GM20431 (cell line): ENCODE results near the gene GPD2.
"Not testable (repeated sequence)": the region's sequence is repeated elsewhere in the genome, so short reads cannot be mapped to it uniquely, and the experiment has no call there.

ENCODE experiments used
- in situ Hi-C: fragments of 300-500 bp; cut with MseI, MboI; formaldehyde crosslinking; loops from one replicate; pipeline ENCODE4 v1.15.0; 2020; ENCODE audit warnings: low sequenced_read_pairs; ENCODE audit not compliant: unreplicated experiment

The GPD2 gene

GRCh38 chr2:156517419-156517818 lies 81.2 kb downstream of the GPD2 start:
- in situ Hi-C loops: no loop called here

- in situ Hi-C loops: no loop called here
These were observed 82.0 kb downstream of the GPD2 start for GRCh38 chr2:156518138-156518537.

GRCh38 chr2:156522864-156523440 lies 86.8 kb downstream of the GPD2 start:
- in situ Hi-C loops: no loop called here

- in situ Hi-C loops: no loop called here
These were observed 90.9 kb downstream of the GPD2 start for GRCh38 chr2:156526950-156527636.

GRCh38 chr2:156528583-156528982 lies 92.4 kb downstream of the GPD2 start:
- in situ Hi-C loops: not testable (repeated sequence)

GRCh38 chr2:156532989-156533388 lies 96.8 kb downstream of the GPD2 start:
- in situ Hi-C loops: no loop called here

GRCh38 chr2:156536534-156536933 lies 100.4 kb downstream of the GPD2 start:
- in situ Hi-C loops: no loop called here

GRCh38 chr2:156537141-156537540 lies 101.0 kb downstream of the GPD2 start:
- in situ Hi-C loops: no loop called here

GRCh38 chr2:156538083-156538504 lies 101.9 kb downstream of the GPD2 start:
- in situ Hi-C loops: no loop called here

GRCh38 chr2:156539086-156539860 lies 103.1 kb downstream of the GPD2 start:
- in situ Hi-C loops: no loop called here

GRCh38 chr2:156540706-156541105 lies 104.5 kb downstream of the GPD2 start:
- in situ Hi-C loops: no loop called here

GRCh38 chr2:156541229-156541628 lies 105.0 kb downstream of the GPD2 start:
- in situ Hi-C loops: no loop called here

GRCh38 chr2:156541706-156542105 lies 105.5 kb downstream of the GPD2 start:
- in situ Hi-C loops: no loop called here

GRCh38 chr2:156548413-156548812 lies 112.2 kb downstream of the GPD2 start:
- in situ Hi-C loops: no loop called here

- in situ Hi-C loops: no loop called here
These were observed 117.7 kb downstream of the GPD2 start for GRCh38 chr2:156553714-156554442.

- in situ Hi-C loops: no loop called here
These were observed 125.1 kb downstream of the GPD2 start for GRCh38 chr2:156561326-156561725.

- in situ Hi-C loops: no loop called here
These were observed 125.9 kb downstream of the GPD2 start for GRCh38 chr2:156562124-156562523.

- in situ Hi-C loops: no loop called here
These were observed 128.0 kb downstream of the GPD2 start for GRCh38 chr2:156563994-156564753.

GRCh38 chr2:156565066-156565710 lies 129.0 kb downstream of the GPD2 start:
- in situ Hi-C loops: no loop called here
